Gastrocnemius medialis (tissue), 4 donors: ENCODE results near the gene FIG4. TPM values are rescaled to one million over a fixed set of nuclear protein-coding genes. Genes with fewer than 3 reads are reported as not detected.

ENCODE experiments used
- ATAC-seq, 2 donors: fragments of 150-250 bp; one replicate each; pipeline ENCODE4 v1.9.1; 2016
- DNase-seq, 2 donors: peaks; one replicate each; pipeline ENCODE4 v3.0.0-alpha.2; 2019
- H3K27ac ChIP-seq, 4 donors: fragments of 200-600 bp; sonication (generic); 1 replicate in 1 of 4; 2 replicates in 3 of 4; pipeline ENCODE4 v1.5.1; 2016 to 2018; ENCODE audit warnings: mild to moderate bottlenecking in 2 of 4, moderate library complexity in 1 of 4
- H3K27me3 ChIP-seq, 3 donors: fragments of 200-600 bp; sonication (generic) in 2 of 3; 1 replicate in 1 of 3; 2 replicates in 2 of 3; pipeline versions ENCODE4 v1.5.1 to v1.6.0; 2016 to 2019; ENCODE audit warnings: mild to moderate bottlenecking in 1 of 3, moderate library complexity in 1 of 3
- H3K36me3 ChIP-seq, 2 donors: fragments of 200-600 bp; sonication (generic) in 1 of 2; one replicate each; pipeline ENCODE4 v1.5.1; 2017 to 2018
- H3K4me1 ChIP-seq, 2 donors: fragments of 200-600 bp; sonication (generic) in 1 of 2; one replicate each; pipeline ENCODE4 v1.5.1; 2016 to 2017; ENCODE audit warnings: mild to moderate bottlenecking in 2 of 2
- H3K4me3 ChIP-seq, 4 donors: fragments of 200-600 bp; sonication (generic) in 3 of 4; 1 replicate in 1 of 4; 2 replicates in 3 of 4; pipeline ENCODE4 v1.5.1; 2016 to 2019; ENCODE audit warnings: mild to moderate bottlenecking in 2 of 4
- H3K9me3 ChIP-seq, 3 donors: fragments of 200-600 bp; sonication (generic) in 2 of 3; 1 replicate in 1 of 3; 2 replicates in 2 of 3; pipeline ENCODE4 v1.5.1; 2016 to 2019
- CTCF ChIP-seq, 5 experiments: fragments of 450-650 bp in 3 of 5; fragments of 200-600 bp in 2 of 5; sonication (generic) in 2 of 5; IDR thresholded peaks in 4 of 5; conservative IDR thresholded peaks in 1 of 5; 1 replicate in 4 of 5; 2 replicates in 1 of 5; pipeline ENCODE4 v1.5.1; 2016 to 2019; ENCODE audit warnings: antibody characterized with exemption in 5 of 5, mild to moderate bottlenecking in 3 of 5, moderate library complexity in 3 of 5
- POLR2A ChIP-seq, 2 donors: fragments of 450-650 bp; IDR thresholded peaks; one replicate each; pipeline ENCODE4 v1.6.1; 2017; ENCODE audit warnings: antibody characterized with exemption in 2 of 2, mild to moderate bottlenecking in 2 of 2, moderate library complexity in 2 of 2
- in situ Hi-C, 4 donors: fragments of 200-750 bp; cut with MboI; loops; one replicate each; pipeline versions ENCODE4 v1.15.0 to v1.8.0; 2017; ENCODE audit warnings: low sequenced_read_pairs in 4 of 4
- intact Hi-C: fragments of 100-400 bp; cut with DNase I; formaldehyde crosslinking; loops from one replicate; pipeline ENCODE4 v1.15.1; 2023; ENCODE audit warnings: low total_unique reads
- total RNA-seq, 4 donors: library from RNA; depleted of rRNA; stranded (reverse); fragments of >200 nt; gene quantifications; one replicate each; pipeline versions ENCODE4 v1.1.0 to v1.2.3, GENCODE V29; 2016

The FIG4 gene
- total RNA-seq, 4 donors from 2014 or later = 5.3 to 11.8 (median 9.1) TPM

- ATAC-seq (no peak), DNase-seq (no peak)
- Histone ChIP-seq H3K4me1 (peaks cover 0 to 14% of the 10 kb centered on the region in 2 donors), H3K36me3 (peaks cover 0 to 15% of the 10 kb centered on the region in 2 donors), H3K27me3 (no peaks in the 10 kb centered on the region), H3K27ac (no peak overlapping the region), H3K4me3 (no peak overlapping the region), H3K9me3 (no peaks in the 10 kb centered on the region)
- in situ Hi-C loops (no loop called here), intact Hi-C loops (no loop called here)
- TF ChIP-seq CTCF (IDR thresholded peaks at IDR 0.05 in 4 of 5, conservative IDR thresholded peaks at IDR 0.05 in 1 of 5) (no peak), POLR2A (IDR thresholded peaks at IDR 0.05) (no peak)
Observed at GRCh38 chr6:109762769-109763441, 71.8 kb downstream of the FIG4 start.

GRCh38 chr6:109766167-109766566 lies 75.1 kb downstream of the FIG4 start:
- no peak for TF ChIP-seq POLR2A (IDR thresholded peaks at IDR 0.05)
- no peak for TF ChIP-seq CTCF (IDR thresholded peaks at IDR 0.05 in 4 of 5, conservative IDR thresholded peaks at IDR 0.05 in 1 of 5)
- peak overlapping the region in 1 of 4 donors; percentile 45 for H3K27ac ChIP-seq
- H3K4me3 ChIP-seq = no peak overlapping the region
- H3K4me1 ChIP-seq = peaks cover 0 to 11% of the 10 kb centered on the region in 2 donors
- DNase-seq (peak in 1 of 2 donors; percentile 18), ATAC-seq (peak; percentile 55 to 97)
- no peaks in the 10 kb centered on the region for H3K9me3 ChIP-seq
- intact Hi-C loops = no loop called here
- in situ Hi-C loops = no loop called here
- H3K27me3 ChIP-seq = no peaks in the 10 kb centered on the region
- peaks cover 0 to 23% of the 10 kb centered on the region in 2 donors for H3K36me3 ChIP-seq

GRCh38 chr6:109767961-109768360 lies 76.9 kb downstream of the FIG4 start:
- H3K27ac ChIP-seq = no peak overlapping the region
- TF ChIP-seq POLR2A (IDR thresholded peaks at IDR 0.05) (no peak), CTCF (IDR thresholded peaks at IDR 0.05 in 4 of 5, conservative IDR thresholded peaks at IDR 0.05 in 1 of 5) (no peak)
- H3K36me3 ChIP-seq = peaks cover 0 to 23% of the 10 kb centered on the region in 2 donors
- H3K4me3 ChIP-seq = no peak overlapping the region
- ATAC-seq = no peak
- DNase-seq = no peak
- no peaks in the 10 kb centered on the region for H3K27me3 ChIP-seq
- intact Hi-C loops = no loop called here
- in situ Hi-C loops = no loop called here
- H3K9me3 ChIP-seq = no peaks in the 10 kb centered on the region
- H3K4me1 ChIP-seq = peaks cover 3 to 14% of the 10 kb centered on the region in 2 donors

GRCh38 chr6:109768485-109768884 lies 77.4 kb downstream of the FIG4 start:
- in situ Hi-C loops = no loop called here
- Histone ChIP-seq H3K36me3 (peaks cover 0 to 23% of the 10 kb centered on the region in 2 donors), H3K9me3 (no peaks in the 10 kb centered on the region), H3K4me1 (peaks cover 8 to 19% of the 10 kb centered on the region in 2 donors), H3K27me3 (no peaks in the 10 kb centered on the region), H3K27ac (no peak overlapping the region), H3K4me3 (no peak overlapping the region)
- ATAC-seq (no peak), DNase-seq (no peak)
- intact Hi-C loops = no loop called here
- TF ChIP-seq CTCF (IDR thresholded peaks at IDR 0.05 in 4 of 5, conservative IDR thresholded peaks at IDR 0.05 in 1 of 5) (no peak), POLR2A (IDR thresholded peaks at IDR 0.05) (no peak)
